GM21390 (cell line): ENCODE measurements around the gene SLC25A6.
A peak's percentile ranks its signal among the peaks of the same experiment; 100 is the strongest.
"Not testable (repeated sequence)": the region's sequence is repeated elsewhere in the genome, so short reads cannot be mapped to it uniquely, and the experiment has no call there.

ENCODE experiments used
- ATAC-seq: cut with Tn5 transposase; IDR thresholded peaks from one replicate; pipeline ENCODE4 v1.9.1; 2021; ENCODE audit not compliant: unreplicated experiment

SLC25A6 gene

GRCh38 chrX:1416327-1416784, 24.4 kb upstream of the SLC25A6 start:
- ATAC-seq, result no peak

GRCh38 chrX:1412551-1413161, 20.7 kb upstream of the SLC25A6 start:
- ATAC-seq, result no peak

GRCh38 chrX:1411326-1411725, 19.4 kb upstream of the SLC25A6 start:
- no peak for ATAC-seq

- no peak for ATAC-seq
Measured at GRCh38 chrX:1407035-1407434, 15.1 kb upstream of the SLC25A6 start.

GRCh38 chrX:1405769-1406168, 13.9 kb upstream of the SLC25A6 start:
- ATAC-seq, result not testable (repeated sequence)

- not testable (repeated sequence) for ATAC-seq
Measured at GRCh38 chrX:1403867-1404266, 12.0 kb upstream of the SLC25A6 start.

- no peak for ATAC-seq
Measured at GRCh38 chrX:1403228-1403627, 11.3 kb upstream of the SLC25A6 start.

- no peak for ATAC-seq
Measured at GRCh38 chrX:1401611-1402430, 9.9 kb upstream of the SLC25A6 start.

GRCh38 chrX:1400742-1401471, 9.0 kb upstream of the SLC25A6 start:
- no peak for ATAC-seq

GRCh38 chrX:1400049-1400448, 8.1 kb upstream of the SLC25A6 start:
- ATAC-seq, result no peak

- no peak for ATAC-seq
Measured at GRCh38 chrX:1398431-1399340, 6.8 kb upstream of the SLC25A6 start.

- ATAC-seq, result no peak
Measured at GRCh38 chrX:1397441-1398270, 5.7 kb upstream of the SLC25A6 start.

GRCh38 chrX:1397001-1397400, 5.1 kb upstream of the SLC25A6 start:
- ATAC-seq, result no peak

- no peak for ATAC-seq
Measured at GRCh38 chrX:1395646-1396216, 3.8 kb upstream of the SLC25A6 start.

GRCh38 chrX:1394731-1395501, 3.0 kb upstream of the SLC25A6 start:
- no peak for ATAC-seq

- ATAC-seq, result no peak
Measured at GRCh38 chrX:1393871-1394615, 2.1 kb upstream of the SLC25A6 start.

- peak; percentile 20 for ATAC-seq
Measured at GRCh38 chrX:1392376-1393068, 609 bp upstream of the SLC25A6 start.

- no peak for ATAC-seq
Measured at GRCh38 chrX:1391370-1391706, 575 bp downstream of the SLC25A6 start.
